GM19193 (cell line): ENCODE data around the gene VPS13D.

Experiments
- POLR2A ChIP-seq: IDR thresholded peaks from 4 replicates; pipeline ENCODE4 v1.6.1; 2011; ENCODE audit not compliant: insufficient read depth, insufficient read length; ENCODE audit errors: extremely low read depth

The VPS13D gene

GRCh38 chr1:12465126-12465525 is 235.3 kb downstream of the VPS13D start:
- no peak for TF ChIP-seq POLR2A

DNA sequence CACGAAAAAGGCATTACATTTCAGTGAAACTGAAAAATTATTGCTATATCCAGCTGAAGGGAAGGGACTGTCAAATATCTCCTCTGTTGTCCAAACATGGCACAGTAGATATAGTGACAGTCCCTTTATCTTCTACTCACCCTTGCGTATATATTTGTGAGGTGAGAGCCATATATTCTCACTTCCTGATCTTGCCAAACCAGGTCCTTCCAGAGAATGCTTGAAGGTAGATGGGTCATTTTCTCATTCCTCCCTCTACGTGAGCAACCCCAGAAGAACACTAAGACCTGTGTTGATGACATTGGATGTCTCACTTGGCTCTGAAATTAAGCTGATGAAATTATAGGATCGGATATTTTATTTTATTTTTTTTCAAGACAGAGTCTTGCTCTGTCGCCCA is 237.0 kb downstream of the VPS13D start:
- TF ChIP-seq POLR2A = no peak

GRCh38 chr1:12467570-12468286 is 237.9 kb downstream of the VPS13D start:
- TF ChIP-seq POLR2A = no peak

GRCh38 chr1:12468323-12468722 is 238.5 kb downstream of the VPS13D start:
- TF ChIP-seq POLR2A = no peak

DNA sequence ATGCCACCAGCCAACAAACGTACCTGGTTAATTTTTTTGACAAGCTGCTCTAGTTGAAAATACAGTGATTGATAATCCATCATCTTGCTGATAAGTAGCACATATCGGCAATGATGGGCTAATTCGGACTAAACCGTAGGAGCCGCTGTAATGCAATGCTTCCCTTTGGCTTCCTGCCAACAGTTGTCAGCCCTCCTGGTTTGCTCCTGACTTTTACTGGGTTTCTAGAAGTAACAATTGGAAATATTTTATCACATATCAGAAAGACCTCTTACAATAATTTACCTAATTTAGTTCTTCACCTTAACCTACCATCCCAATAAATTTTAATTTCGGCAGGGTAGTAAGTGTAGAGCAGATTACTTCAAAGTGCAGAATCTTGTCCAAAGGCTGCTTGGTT is 239.7 kb downstream of the VPS13D start:
- no peak for TF ChIP-seq POLR2A

DNA sequence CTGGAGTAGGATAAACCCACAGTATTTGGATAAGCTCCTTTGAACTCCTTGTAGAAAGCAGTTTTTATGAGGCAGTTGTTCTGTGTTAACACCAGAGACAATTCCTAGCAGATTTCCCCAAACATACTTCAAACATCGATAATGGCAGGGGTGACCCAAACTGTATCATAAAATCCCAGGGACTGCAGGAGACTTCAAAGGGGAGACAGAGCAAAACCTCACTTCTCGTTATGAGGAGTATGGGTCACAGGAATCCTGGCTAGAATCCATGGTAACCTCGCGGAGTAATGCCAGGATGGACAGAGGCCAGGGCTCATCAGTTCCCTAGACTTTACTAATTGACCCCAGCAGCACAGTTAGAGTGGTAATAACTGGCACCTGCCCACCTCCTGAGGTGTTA is 240.2 kb downstream of the VPS13D start:
- no peak for TF ChIP-seq POLR2A

DNA sequence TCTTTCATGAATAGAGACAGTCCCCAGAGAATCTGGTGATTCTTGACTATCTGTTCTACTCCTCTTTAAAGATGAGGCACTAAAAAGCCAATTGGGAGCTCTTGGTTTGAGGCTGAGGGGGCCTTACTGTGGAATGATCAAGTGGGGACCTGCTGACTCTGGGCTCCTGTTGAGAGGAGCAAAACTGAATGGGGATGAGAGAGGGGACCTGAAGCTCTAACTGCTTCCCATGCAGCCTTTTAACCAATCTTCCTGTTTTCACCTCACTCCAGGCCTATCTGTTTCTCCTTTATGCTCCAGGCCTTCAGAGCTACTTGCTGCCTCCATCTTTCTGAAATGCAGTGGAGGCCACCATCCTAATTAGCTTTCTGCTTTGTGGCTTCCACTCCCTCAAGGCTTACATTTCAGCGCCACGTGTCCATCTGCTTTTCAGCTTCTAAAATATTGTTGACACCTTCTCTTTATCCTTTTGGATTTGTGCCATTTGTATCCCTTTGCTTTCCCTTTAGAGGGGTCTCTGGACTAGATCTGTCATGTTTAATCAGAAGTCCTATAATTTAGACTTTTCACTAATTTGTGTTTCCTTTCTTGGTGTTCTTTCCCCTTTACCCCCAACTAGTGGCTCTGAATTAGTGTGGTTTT is 242.4 kb downstream of the VPS13D start:
- no peak for TF ChIP-seq POLR2A

DNA sequence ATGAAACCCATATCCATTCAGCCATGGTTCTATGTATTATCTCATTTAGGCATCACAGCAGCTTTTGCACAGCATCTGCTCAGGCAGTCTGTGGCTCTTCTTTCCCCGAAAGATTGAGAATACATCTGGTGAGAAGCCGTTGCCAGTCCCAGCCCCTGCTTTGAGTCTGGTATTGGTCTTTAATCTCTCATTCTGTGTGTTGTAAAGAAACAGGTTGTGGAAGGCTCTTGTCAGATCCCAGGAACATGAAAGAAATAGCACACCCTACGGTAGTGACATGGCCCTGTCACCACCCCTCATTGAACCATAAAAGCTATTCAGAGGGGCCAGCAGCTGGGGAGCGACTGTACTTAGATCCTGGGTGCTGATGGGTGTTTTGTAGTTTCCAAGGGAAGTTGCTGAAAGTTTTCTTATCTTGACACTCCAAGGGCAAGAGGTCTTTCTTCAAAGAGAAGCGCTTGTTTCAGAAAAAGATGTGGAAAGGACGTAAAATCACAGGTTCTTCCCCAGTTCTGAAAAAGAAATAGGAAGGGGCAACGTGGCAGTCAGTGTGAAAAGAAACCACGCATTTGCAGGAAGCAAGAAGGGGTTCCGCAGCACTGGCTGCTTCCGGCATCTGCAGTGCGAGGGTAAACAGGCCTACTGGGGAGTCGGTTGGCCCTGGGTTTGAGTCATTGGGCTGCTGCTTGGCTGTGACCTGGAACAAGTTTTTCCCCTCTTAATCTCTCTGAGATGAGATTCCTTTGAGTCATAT is 243.1 kb downstream of the VPS13D start:
- TF ChIP-seq POLR2A = no peak

- TF ChIP-seq POLR2A = no peak
Measured at GRCh38 chr1:12473596-12474362, 243.9 kb downstream of the VPS13D start.

DNA sequence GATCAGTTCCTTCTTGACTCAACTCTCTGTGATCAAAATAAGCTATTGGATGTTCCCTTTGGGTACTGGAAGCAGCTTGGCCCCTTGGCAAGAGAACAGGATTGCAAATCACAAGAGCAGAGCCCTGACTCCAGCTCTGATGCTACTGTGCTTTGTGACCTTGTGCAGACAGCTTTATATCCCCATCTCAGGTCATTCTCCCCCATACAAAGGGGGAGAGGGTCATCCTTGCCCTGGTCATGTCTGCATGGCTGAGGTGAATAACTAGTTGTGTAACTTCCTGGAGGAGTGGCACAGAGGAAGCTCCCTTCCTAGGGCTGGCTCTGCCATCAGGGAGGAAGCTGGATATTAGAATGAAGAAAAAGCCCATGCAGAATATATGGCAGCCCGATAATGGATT is 245.3 kb downstream of the VPS13D start:
- no peak for TF ChIP-seq POLR2A

GRCh38 chr1:12475530-12475934 is 245.7 kb downstream of the VPS13D start:
- no peak for TF ChIP-seq POLR2A

DNA sequence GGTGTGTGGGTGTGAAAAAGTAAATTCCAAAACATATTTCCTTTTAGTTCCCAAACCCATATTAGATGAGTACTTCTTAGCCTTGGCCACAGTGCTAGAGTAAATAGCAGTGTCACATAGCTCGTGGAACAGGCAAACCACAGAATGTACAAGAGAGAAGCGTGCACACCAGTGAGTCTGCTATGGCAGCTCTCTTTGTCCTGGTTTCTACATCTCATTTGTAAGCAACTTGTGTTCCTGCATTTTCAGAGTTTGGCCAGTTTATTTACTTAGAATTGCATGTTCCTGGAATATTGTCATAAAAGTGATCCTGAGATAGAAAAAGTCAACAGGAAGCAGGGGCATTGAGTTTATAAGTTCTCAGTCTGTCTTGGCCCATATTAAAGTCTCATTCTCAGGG is 246.1 kb downstream of the VPS13D start:
- TF ChIP-seq POLR2A = no peak

DNA sequence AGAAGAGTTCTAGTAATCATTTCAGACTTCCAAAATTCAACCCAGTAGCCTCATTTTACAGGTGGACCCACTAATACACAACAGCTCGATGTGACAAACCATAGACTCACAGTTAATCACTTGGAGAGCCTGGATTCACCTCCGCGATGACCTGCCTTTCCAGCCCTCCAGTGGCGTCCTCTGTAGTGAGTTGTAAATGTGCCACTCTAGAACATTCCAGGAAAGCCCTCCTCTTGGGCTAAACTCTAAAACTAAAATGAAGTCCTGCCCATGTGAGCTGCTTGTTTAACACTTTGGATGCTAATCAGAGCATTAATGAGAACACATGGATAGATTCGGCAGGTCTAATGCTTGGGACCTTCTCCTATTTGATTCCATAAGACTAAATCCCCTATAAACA is 247.5 kb downstream of the VPS13D start:
- no peak for TF ChIP-seq POLR2A

GRCh38 chr1:12477936-12478611 is 248.2 kb downstream of the VPS13D start:
- TF ChIP-seq POLR2A = no peak

GRCh38 chr1:12478612-12478985 is 248.8 kb downstream of the VPS13D start:
- no peak for TF ChIP-seq POLR2A
